ENCODE measurements around the gene PALLD.

- TF ChIP-seq EP300 (IDR thresholded peaks at IDR 0.05) (no peak), CTCF (IDR thresholded peaks at IDR 0.05) (no peak)
Observed at GRCh38 chr4:168679397-168679796, 182.5 kb downstream of the PALLD start.
